HepG2 (cell line): ENCODE data around the gene NFATC3. TPM values are rescaled to one million over a fixed set of nuclear protein-coding genes. Genes with fewer than 3 reads are reported as not detected.

Experiments
- BATF2 ChIP-seq: sonication (generic); formaldehyde crosslinking; IDR thresholded peaks from 2 replicates; pipeline ENCODE4 v1.8.0; 2022; ENCODE audit warnings: mild to moderate bottlenecking, missing genetic modification reagents, moderate library complexity
- EP300 ChIP-seq, 3 experiments: sonication (generic) in 1 of 3; formaldehyde crosslinking in 1 of 3; IDR thresholded peaks; 2 replicates each; pipeline versions ENCODE4 v1.5.1 to v1.6.1; 2011 to 2020; ENCODE audit warnings: low read depth in 2 of 3, low read length in 2 of 3, borderline replicate concordance in 1 of 3, improper control_type of control experiment in 1 of 3, mild to moderate bottlenecking in 1 of 3, missing genetic modification reagents in 1 of 3, moderate library complexity in 1 of 3
- MXI1 ChIP-seq: IDR thresholded peaks from 3 replicates; pipeline ENCODE4 v1.6.1; 2012; ENCODE audit warnings: low read depth, low read length, inconsistent platforms, borderline replicate concordance
- NCOA5 ChIP-seq: sonication (generic); formaldehyde crosslinking; IDR thresholded peaks from 2 replicates; pipeline ENCODE4 v1.4.0; 2020; ENCODE audit warnings: missing genetic modification reagents
- POLR2AphosphoS5 ChIP-seq: IDR thresholded peaks from 2 replicates; pipeline ENCODE4 v1.6.1; 2012; ENCODE audit warnings: low read depth, low read length
- RBAK ChIP-seq: sonication (generic); formaldehyde crosslinking; IDR thresholded peaks from 2 replicates; pipeline ENCODE4 v1.5.1; 2020; ENCODE audit warnings: mild to moderate bottlenecking, missing genetic modification reagents
- SMARCE1 ChIP-seq: fragments of 450-650 bp; IDR thresholded peaks from 2 replicates; pipeline ENCODE4 v1.6.1; 2017; ENCODE audit warnings: borderline replicate concordance
- SNAI1 ChIP-seq: sonication (generic); formaldehyde crosslinking; IDR thresholded peaks from 2 replicates; pipeline ENCODE4 v1.5.0; 2020; ENCODE audit warnings: mild to moderate bottlenecking, missing genetic modification reagents, borderline replicate concordance
- USF2 ChIP-seq, 2 experiments: sonication (generic) in 1 of 2; formaldehyde crosslinking in 1 of 2; IDR thresholded peaks; 2 replicates each; pipeline versions ENCODE4 v1.5.1 to v1.6.1; 2011 to 2020; ENCODE audit warnings: borderline replicate concordance in 1 of 2, low read depth in 1 of 2, low read length in 1 of 2, mild to moderate bottlenecking in 1 of 2, missing genetic modification reagents in 1 of 2, moderate library complexity in 1 of 2
- ZNF18 ChIP-seq: sonication (generic); formaldehyde crosslinking; IDR thresholded peaks from 2 replicates; pipeline ENCODE4 v1.8.0; 2022; ENCODE audit warnings: mild to moderate bottlenecking, missing genetic modification reagents; ENCODE audit not compliant: insufficient replicate concordance
- ZNF225 ChIP-seq: sonication (generic); formaldehyde crosslinking; IDR thresholded peaks from 2 replicates; pipeline ENCODE4 v1.4.0; 2020; ENCODE audit warnings: mild to moderate bottlenecking, missing genetic modification reagents
- ZNF468 ChIP-seq: sonication (generic); formaldehyde crosslinking; IDR thresholded peaks from 2 replicates; pipeline ENCODE4 v1.8.0; 2022; ENCODE audit warnings: mild to moderate bottlenecking, moderate library complexity, missing genetic modification reagents
- ZNF556 ChIP-seq: sonication (generic); formaldehyde crosslinking; IDR thresholded peaks from 2 replicates; pipeline ENCODE4 v1.4.0; 2020; ENCODE audit warnings: mild to moderate bottlenecking, missing genetic modification reagents, borderline replicate concordance
- ZNF816 ChIP-seq: sonication (generic); formaldehyde crosslinking; IDR thresholded peaks from 2 replicates; pipeline ENCODE4 v1.8.0; 2022; ENCODE audit warnings: missing genetic modification reagents, mild to moderate bottlenecking, borderline replicate concordance
- ZNF878 ChIP-seq: sonication (generic); formaldehyde crosslinking; IDR thresholded peaks from 2 replicates; pipeline ENCODE4 v1.8.1; 2023; ENCODE audit warnings: mild to moderate bottlenecking, missing genetic modification reagents, moderate library complexity
- ZNF891 ChIP-seq: sonication (generic); formaldehyde crosslinking; IDR thresholded peaks from 2 replicates; pipeline ENCODE4 v1.5.0; 2020; ENCODE audit warnings: mild to moderate bottlenecking, missing genetic modification reagents
- ZSCAN12 ChIP-seq: sonication (generic); formaldehyde crosslinking; IDR thresholded peaks from 2 replicates; pipeline ENCODE4 v1.9.0; 2021; ENCODE audit warnings: mild to moderate bottlenecking, missing genetic modification reagents
- polyA plus RNA-seq, 8 experiments: library from polyadenylated mRNA; depleted of rRNA in 3 of 8; stranded (reverse) in 7 of 8; unstranded in 1 of 8; fragments of >200 nt; fragmentation: Illumina TruSeq in 4 of 8; extraction: Trizol in 4 of 8; gene quantifications; 2 replicates each; pipeline versions ENCODE4 v1.2.1 to v1.2.3, GENCODE V29; 2011 to 2016; ENCODE audit warnings: low read depth in 4 of 8, missing spikeins in 1 of 8, mixed read lengths in 1 of 8; ENCODE audit not compliant: insufficient read depth in 1 of 8
- total RNA-seq, 5 experiments: library from RNA; depleted of rRNA; stranded (reverse); fragments of >200 nt; fragmentation: Illumina TruSeq; extraction: Trizol; gene quantifications; 2 replicates each; pipeline ENCODE4 v1.2.3, GENCODE V29; 2016; ENCODE audit warnings: low read depth in 1 of 5
- TF ChIP-seq, protein P1 (sequence below): sonication (generic); formaldehyde crosslinking; IDR thresholded peaks from 2 replicates; pipeline ENCODE4 v1.4.0; 2020; ENCODE audit warnings: missing genetic modification reagents
- TF ChIP-seq, protein P2 (sequence below): sonication (generic); formaldehyde crosslinking; IDR thresholded peaks from 2 replicates; pipeline ENCODE4 v1.4.0; 2020; ENCODE audit warnings: mild to moderate bottlenecking, low read depth, missing genetic modification reagents
- TF ChIP-seq, protein P3 (sequence below): sonication (generic); formaldehyde crosslinking; IDR thresholded peaks from 2 replicates; pipeline ENCODE4 v1.4.0; 2020; ENCODE audit warnings: mild to moderate bottlenecking, missing genetic modification reagents

NFATC3 gene
- total and polyA plus RNA-seq, 2 of the 13 experiments (the other 11 are each of a cell fraction or from before 2014, with no cell fraction given), result 52.6 to 62.7 TPM

GRCh38 chr16:68085259-68086071, at the start of gene NFATC3 (continued):
- TF ChIP-seq ZNF468 (CRISPR knock-in tag) (no peak), USF2 (IDR thresholded peaks at IDR 0.05; ENCODE audit: low read depth, low read length) (no peak), USF2 (CRISPR knock-in tag; IDR thresholded peaks at IDR 0.05; ENCODE audit: borderline replicate concordance) (no peak; the same call in none of the 2 replicates), NCOA5 (CRISPR knock-in tag) (no peak), ZNF556 (no peak), RBAK (no peak), ZNF878 (CRISPR knock-in tag) (no peak), SMARCE1 (no peak), ZNF891 (CRISPR knock-in tag) (peak; percentile 81), SNAI1 (CRISPR knock-in tag) (peak; percentile 7; the same call in 1 of the 2 replicates), ZSCAN12 (CRISPR knock-in tag) (no peak), MXI1 (peak; percentile 62; the same call in 1 of the 3 replicates), BATF2 (CRISPR knock-in tag) (0 out of 2 replicates have a peak, but pooled peaks have one; percentile 38), ZNF225 (CRISPR knock-in tag) (0 out of 2 replicates have a peak, but pooled peaks have one; percentile 57), ZNF816 (CRISPR knock-in tag) (no peak), ZNF18 (CRISPR knock-in tag) (peak; percentile 69), EP300 (IDR thresholded peaks at IDR 0.05; ENCODE audit: low read depth in 2 of 2, low read length in 2 of 2) (peak in 1 of 2 experiments; percentile 6; a peak in 1 of 4 replicates), EP300 (CRISPR knock-in tag; IDR thresholded peaks at IDR 0.05; ENCODE audit: borderline replicate concordance) (no peak; the same call in 1 of the 2 replicates), POLR2AphosphoS5 (peak; percentile 25; the same call in 1 of the 2 replicates)
- TF ChIP-seq, protein P1, sequence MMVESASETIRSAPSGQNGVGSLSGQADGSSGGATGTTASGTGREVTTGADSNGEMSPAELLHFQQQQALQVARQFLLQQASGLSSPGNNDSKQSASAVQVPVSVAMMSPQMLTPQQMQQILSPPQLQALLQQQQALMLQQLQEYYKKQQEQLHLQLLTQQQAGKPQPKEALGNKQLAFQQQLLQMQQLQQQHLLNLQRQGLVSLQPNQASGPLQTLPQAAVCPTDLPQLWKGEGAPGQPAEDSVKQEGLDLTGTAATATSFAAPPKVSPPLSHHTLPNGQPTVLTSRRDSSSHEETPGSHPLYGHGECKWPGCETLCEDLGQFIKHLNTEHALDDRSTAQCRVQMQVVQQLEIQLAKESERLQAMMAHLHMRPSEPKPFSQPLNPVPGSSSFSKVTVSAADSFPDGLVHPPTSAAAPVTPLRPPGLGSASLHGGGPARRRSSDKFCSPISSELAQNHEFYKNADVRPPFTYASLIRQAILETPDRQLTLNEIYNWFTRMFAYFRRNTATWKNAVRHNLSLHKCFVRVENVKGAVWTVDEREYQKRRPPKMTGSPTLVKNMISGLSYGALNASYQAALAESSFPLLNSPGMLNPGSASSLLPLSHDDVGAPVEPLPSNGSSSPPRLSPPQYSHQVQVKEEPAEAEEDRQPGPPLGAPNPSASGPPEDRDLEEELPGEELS (CRISPR knock-in tag), result no peak
- TF ChIP-seq, protein P2, sequence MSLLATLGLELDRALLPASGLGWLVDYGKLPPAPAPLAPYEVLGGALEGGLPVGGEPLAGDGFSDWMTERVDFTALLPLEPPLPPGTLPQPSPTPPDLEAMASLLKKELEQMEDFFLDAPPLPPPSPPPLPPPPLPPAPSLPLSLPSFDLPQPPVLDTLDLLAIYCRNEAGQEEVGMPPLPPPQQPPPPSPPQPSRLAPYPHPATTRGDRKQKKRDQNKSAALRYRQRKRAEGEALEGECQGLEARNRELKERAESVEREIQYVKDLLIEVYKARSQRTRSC (CRISPR knock-in tag), result no peak
- TF ChIP-seq, protein P3, sequence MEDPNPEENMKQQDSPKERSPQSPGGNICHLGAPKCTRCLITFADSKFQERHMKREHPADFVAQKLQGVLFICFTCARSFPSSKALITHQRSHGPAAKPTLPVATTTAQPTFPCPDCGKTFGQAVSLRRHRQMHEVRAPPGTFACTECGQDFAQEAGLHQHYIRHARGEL (CRISPR knock-in tag), result no peak
